Measurements from ENCODE around the gene APC2. TPM values are rescaled to one million over a fixed set of nuclear protein-coding genes. Genes with fewer than 3 reads are reported as not detected.

The APC2 gene
- total RNA-seq, 1 experiment from 2014 or later: 11.9 TPM

DNA sequence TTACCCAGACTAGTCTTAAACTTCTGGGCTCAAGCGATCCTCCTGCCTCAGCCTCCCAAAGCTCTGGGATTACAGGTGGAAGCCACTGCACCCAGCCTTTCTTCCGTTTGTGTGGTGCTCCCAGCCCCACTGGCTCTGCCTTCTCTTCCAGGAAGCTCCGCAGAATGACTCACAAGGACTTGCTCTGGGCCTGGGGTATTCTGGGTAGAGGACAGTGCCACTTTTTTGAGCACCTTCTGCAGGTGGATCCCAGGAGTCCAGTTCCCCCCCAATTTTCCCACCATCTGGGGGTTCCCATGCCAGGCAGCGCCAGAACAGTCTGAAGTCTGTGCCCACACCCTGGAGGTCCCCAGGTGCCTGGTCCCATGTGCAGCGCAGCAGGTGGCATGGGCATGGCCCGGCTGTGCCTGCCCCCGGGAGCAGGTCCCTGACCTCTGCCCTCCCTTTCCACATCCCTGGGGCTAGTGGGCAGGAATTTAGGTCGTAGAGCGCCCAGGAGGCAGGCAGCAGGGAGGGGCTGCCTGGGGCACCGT is 42.6 kb downstream of the APC2 start:
- Histone ChIP-seq H3K9me3 (ENCODE audit: control insufficient read depth, insufficient read depth, low read depth, low read length) (no peaks in the 10 kb centered on the region), H3K36me3 (ENCODE audit: control insufficient read depth, insufficient read depth, low read length) (no peaks in the 10 kb centered on the region; the same call in 1 of the 2 replicates), H3K4me3 (ENCODE audit: low read depth in 2 of 2, low read length in 2 of 2) (no peak overlapping the region), H3K27ac (ENCODE audit: low read length) (no peak overlapping the region), H3K4me1 (ENCODE audit: control insufficient read depth, insufficient read depth, low read length) (no peaks in the 10 kb centered on the region; the same call in 1 of the 2 replicates), H3K27me3 (ENCODE audit: control insufficient read depth, insufficient read depth, low read length) (no peaks in the 10 kb centered on the region)
- TF ChIP-seq CTCF (IDR thresholded peaks at IDR 0.05): no peak
- TF ChIP-seq TCF7L2 (IDR thresholded peaks at IDR 0.05; ENCODE audit: low read depth, low read length): no peak
- no peak for TF ChIP-seq POLR2AphosphoS5 (IDR thresholded peaks at IDR 0.05; ENCODE audit: low read depth, low read length)
- TF ChIP-seq, protein P1, sequence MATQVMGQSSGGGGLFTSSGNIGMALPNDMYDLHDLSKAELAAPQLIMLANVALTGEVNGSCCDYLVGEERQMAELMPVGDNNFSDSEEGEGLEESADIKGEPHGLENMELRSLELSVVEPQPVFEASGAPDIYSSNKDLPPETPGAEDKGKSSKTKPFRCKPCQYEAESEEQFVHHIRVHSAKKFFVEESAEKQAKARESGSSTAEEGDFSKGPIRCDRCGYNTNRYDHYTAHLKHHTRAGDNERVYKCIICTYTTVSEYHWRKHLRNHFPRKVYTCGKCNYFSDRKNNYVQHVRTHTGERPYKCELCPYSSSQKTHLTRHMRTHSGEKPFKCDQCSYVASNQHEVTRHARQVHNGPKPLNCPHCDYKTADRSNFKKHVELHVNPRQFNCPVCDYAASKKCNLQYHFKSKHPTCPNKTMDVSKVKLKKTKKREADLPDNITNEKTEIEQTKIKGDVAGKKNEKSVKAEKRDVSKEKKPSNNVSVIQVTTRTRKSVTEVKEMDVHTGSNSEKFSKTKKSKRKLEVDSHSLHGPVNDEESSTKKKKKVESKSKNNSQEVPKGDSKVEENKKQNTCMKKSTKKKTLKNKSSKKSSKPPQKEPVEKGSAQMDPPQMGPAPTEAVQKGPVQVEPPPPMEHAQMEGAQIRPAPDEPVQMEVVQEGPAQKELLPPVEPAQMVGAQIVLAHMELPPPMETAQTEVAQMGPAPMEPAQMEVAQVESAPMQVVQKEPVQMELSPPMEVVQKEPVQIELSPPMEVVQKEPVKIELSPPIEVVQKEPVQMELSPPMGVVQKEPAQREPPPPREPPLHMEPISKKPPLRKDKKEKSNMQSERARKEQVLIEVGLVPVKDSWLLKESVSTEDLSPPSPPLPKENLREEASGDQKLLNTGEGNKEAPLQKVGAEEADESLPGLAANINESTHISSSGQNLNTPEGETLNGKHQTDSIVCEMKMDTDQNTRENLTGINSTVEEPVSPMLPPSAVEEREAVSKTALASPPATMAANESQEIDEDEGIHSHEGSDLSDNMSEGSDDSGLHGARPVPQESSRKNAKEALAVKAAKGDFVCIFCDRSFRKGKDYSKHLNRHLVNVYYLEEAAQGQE (IDR thresholded peaks at IDR 0.05; ENCODE audit: insufficient read depth in 1 of 2, low read depth in 2 of 2, low read length in 1 of 2): no peak
- TF ChIP-seq SIN3A (IDR thresholded peaks at IDR 0.05; ENCODE audit: borderline replicate concordance, insufficient read depth, low read depth, low read length): no peak
- in situ Hi-C loops (cut with HindIII; ENCODE audit: low pct_unique_long_range_greater_than_20kb, low sequenced_read_pairs): no loop called here
- ChIA-PET CTCF (no interaction called here), POLR2A (no interaction called here)
- no peak for DNase-seq (ENCODE audit: low read depth, low spot score)
- BruUV-seq (replicated peaks): no TSS peak
- intact Hi-C loops (cut with micrococcal nuclease; ENCODE audit: unreplicated experiment): no loop called here
- no peak for ATAC-seq

DNA sequence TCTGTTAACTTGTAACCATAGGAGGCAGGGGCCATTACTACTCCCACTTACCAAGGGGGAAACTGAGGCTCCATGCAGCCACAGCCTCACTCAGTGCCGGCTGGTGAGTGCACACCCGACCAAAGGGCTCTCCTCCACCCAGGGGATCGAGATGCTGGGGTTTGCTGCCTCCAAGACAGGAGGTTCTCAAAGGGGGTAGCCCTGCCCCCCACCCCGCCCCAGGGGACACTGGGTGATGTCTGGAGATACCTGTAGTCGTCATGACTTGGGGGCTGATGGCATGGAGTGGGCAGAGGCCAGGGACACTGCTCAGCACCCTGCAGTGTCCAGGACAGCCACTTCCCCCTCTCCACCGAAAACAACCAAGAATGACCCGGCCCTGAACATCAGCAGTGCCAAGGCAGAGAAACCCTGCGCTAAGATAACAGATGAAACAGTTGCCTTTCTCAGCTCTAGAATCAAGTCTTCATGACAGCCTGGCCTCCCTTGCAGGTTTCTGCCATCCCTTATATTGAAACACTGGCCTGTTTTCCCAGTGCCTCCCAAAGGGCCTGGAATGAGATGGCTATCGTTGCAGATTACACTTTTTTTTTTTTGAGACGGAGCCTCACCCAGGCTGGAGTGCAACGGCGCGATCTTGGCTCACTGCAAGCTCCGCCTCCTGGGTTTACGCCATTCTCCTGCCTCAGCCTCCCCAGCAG is 44.3 kb downstream of the APC2 start:
- Histone ChIP-seq H3K36me3 (ENCODE audit: control insufficient read depth, insufficient read depth, low read length) (no peaks in the 10 kb centered on the region; the same call in 1 of the 2 replicates), H3K27ac (ENCODE audit: low read length) (no peak overlapping the region), H3K4me1 (ENCODE audit: control insufficient read depth, insufficient read depth, low read length) (no peaks in the 10 kb centered on the region; the same call in 1 of the 2 replicates), H3K27me3 (ENCODE audit: control insufficient read depth, insufficient read depth, low read length) (no peaks in the 10 kb centered on the region), H3K4me3 (ENCODE audit: low read depth in 2 of 2, low read length in 2 of 2) (no peak overlapping the region), H3K9me3 (ENCODE audit: control insufficient read depth, insufficient read depth, low read depth, low read length) (no peaks in the 10 kb centered on the region)
- ChIA-PET POLR2A (no interaction called here), CTCF (no interaction called here)
- intact Hi-C loops (cut with micrococcal nuclease; ENCODE audit: unreplicated experiment): no loop called here
- ATAC-seq (no peak), DNase-seq (ENCODE audit: low read depth, low spot score) (no peak)
- in situ Hi-C loops (cut with HindIII; ENCODE audit: low pct_unique_long_range_greater_than_20kb, low sequenced_read_pairs): no loop called here
- TF ChIP-seq CTCF (IDR thresholded peaks at IDR 0.05) (no peak), SIN3A (IDR thresholded peaks at IDR 0.05; ENCODE audit: borderline replicate concordance, insufficient read depth, low read depth, low read length) (no peak), POLR2AphosphoS5 (IDR thresholded peaks at IDR 0.05; ENCODE audit: low read depth, low read length) (no peak), TCF7L2 (IDR thresholded peaks at IDR 0.05; ENCODE audit: low read depth, low read length) (no peak)
- TF ChIP-seq, protein P1 (IDR thresholded peaks at IDR 0.05; ENCODE audit: insufficient read depth in 1 of 2, low read depth in 2 of 2, low read length in 1 of 2): no peak
- BruUV-seq (replicated peaks): no TSS peak

All from Panc1 (cell line).